Stimulated activated CD4-positive, alpha-beta T cell treated with anti-CD3 and anti-CD28 coated beads, Interleukin-4, amount 100 ng/mL, for 1 hour (primary cell): ENCODE data around the gene KRTAP1-1.
"Not testable (repeated sequence)": the region's sequence is repeated elsewhere in the genome, so short reads cannot be mapped to it uniquely, and the experiment has no call there.

Experiments used
- DNase-seq: peaks from one replicate; pipeline ENCODE4 v3.0.0-alpha.2; 2020

KRTAP1-1 gene

GRCh38 chr17:41054556-41054955 is 13.3 kb upstream of the KRTAP1-1 start:
- not testable (repeated sequence) for DNase-seq

- no peak for DNase-seq
These were observed 12.8 kb upstream of the KRTAP1-1 start for GRCh38 chr17:41054025-41054424.

GRCh38 chr17:41052566-41052965 is 11.3 kb upstream of the KRTAP1-1 start:
- DNase-seq, result no peak

- no peak for DNase-seq
These were observed 7.9 kb upstream of the KRTAP1-1 start for GRCh38 chr17:41049110-41049509.

- no peak for DNase-seq
These were observed 7.2 kb upstream of the KRTAP1-1 start for GRCh38 chr17:41048441-41048840.

- not testable (repeated sequence) for DNase-seq
These were observed 5.7 kb upstream of the KRTAP1-1 start, which contains the start of gene KRTAP2-1 for GRCh38 chr17:41046735-41047465. Gene KRTAP2-1, minus strand, starts transcription at chr17:41047316. Its CDS starts 49 bp downstream, at chr17:41047267.

GRCh38 chr17:41042953-41043352 is 1.7 kb upstream of the KRTAP1-1 start:
- DNase-seq, result no peak

- no peak for DNase-seq
These were observed 3.3 kb downstream of the KRTAP1-1 start for GRCh38 chr17:41037853-41038350.

- not testable (repeated sequence) for DNase-seq
These were observed 6.8 kb downstream of the KRTAP1-1 start, which contains the start of gene KRTAP1-3 for GRCh38 chr17:41034346-41034935. Gene KRTAP1-3, minus strand, starts transcription at chr17:41034874. Its CDS starts 53 bp downstream, at chr17:41034821.

GRCh38 chr17:41029633-41030245 is 11.5 kb downstream of the KRTAP1-1 start, which contains the start of gene KRTAP1-4:
Gene KRTAP1-4, minus strand, starts transcription at chr17:41030195. Its CDS starts 117 bp downstream, at chr17:41030078.
- no peak for DNase-seq

GRCh38 chr17:41026715-41027471 is 14.4 kb downstream of the KRTAP1-1 start, which contains the start of gene KRTAP1-5:
Gene KRTAP1-5, minus strand, starts transcription at chr17:41027208. Its CDS starts 53 bp downstream, at chr17:41027155.
- no peak for DNase-seq

GRCh38 chr17:41024697-41025096 is 16.6 kb downstream of the KRTAP1-1 start:
- DNase-seq, result no peak

GRCh38 chr17:41020336-41020735 is 20.9 kb downstream of the KRTAP1-1 start:
- DNase-seq, result no peak

- DNase-seq, result no peak
These were observed 21.8 kb downstream of the KRTAP1-1 start for GRCh38 chr17:41019415-41019814.

- DNase-seq, result no peak
These were observed 22.7 kb downstream of the KRTAP1-1 start for GRCh38 chr17:41018541-41018940.

- DNase-seq, result no peak
These were observed 24.6 kb downstream of the KRTAP1-1 start for GRCh38 chr17:41016578-41017215.

- DNase-seq, result no peak
These were observed 25.8 kb downstream of the KRTAP1-1 start for GRCh38 chr17:41015454-41015853.

GRCh38 chr17:41013606-41014005 is 27.6 kb downstream of the KRTAP1-1 start:
- no peak for DNase-seq

GRCh38 chr17:41013181-41013580 is 28.1 kb downstream of the KRTAP1-1 start:
- no peak for DNase-seq

- no peak for DNase-seq
These were observed 28.7 kb downstream of the KRTAP1-1 start for GRCh38 chr17:41012326-41013120.

GRCh38 chr17:41010441-41010840 is 30.8 kb downstream of the KRTAP1-1 start:
- no peak for DNase-seq
